ENCODE data around the gene RITA1.

DNA sequence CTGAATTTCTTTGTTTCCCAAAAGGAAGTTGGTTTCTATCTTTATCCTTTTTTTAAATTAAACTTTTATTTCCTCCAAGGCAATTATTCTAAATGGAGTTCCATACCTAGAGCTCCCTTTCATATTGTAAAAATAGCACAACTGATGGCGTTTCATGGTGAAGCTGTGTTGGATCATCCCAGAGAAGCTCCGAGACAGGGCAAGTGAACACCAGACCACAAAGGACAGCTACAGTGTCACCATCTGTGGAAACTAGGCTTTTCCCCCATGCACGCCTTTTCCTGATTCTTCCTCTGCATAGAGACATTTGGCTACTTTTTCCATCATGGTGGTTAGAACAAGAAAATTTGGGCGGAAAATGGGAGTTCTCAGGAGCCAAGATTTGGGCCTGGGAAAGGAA lies 48.4 kb downstream of the RITA1 start:
- TF ChIP-seq, protein P1, sequence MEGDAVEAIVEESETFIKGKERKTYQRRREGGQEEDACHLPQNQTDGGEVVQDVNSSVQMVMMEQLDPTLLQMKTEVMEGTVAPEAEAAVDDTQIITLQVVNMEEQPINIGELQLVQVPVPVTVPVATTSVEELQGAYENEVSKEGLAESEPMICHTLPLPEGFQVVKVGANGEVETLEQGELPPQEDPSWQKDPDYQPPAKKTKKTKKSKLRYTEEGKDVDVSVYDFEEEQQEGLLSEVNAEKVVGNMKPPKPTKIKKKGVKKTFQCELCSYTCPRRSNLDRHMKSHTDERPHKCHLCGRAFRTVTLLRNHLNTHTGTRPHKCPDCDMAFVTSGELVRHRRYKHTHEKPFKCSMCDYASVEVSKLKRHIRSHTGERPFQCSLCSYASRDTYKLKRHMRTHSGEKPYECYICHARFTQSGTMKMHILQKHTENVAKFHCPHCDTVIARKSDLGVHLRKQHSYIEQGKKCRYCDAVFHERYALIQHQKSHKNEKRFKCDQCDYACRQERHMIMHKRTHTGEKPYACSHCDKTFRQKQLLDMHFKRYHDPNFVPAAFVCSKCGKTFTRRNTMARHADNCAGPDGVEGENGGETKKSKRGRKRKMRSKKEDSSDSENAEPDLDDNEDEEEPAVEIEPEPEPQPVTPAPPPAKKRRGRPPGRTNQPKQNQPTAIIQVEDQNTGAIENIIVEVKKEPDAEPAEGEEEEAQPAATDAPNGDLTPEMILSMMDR (conservative IDR thresholded peaks at IDR 0.05; ENCODE audit: low read depth, low read length), result no peak
- TF ChIP-seq EZH2 (IDR thresholded peaks at IDR 0.05; ENCODE audit: low read length, unreplicated experiment), result no peak

All from PC-3 (cell line).